Ovary (tissue), 3 donors: ENCODE measurements around the gene GLE1.

ENCODE experiments used
- CTCF ChIP-seq, 3 donors: fragments of 450-650 bp in 2 of 3; fragments of 200-600 bp in 1 of 3; IDR thresholded peaks; one replicate each; pipeline versions ENCODE4 v1.5.1 to v1.8.0; 2016 to 2022; ENCODE audit warnings: antibody characterized with exemption in 3 of 3, mild to moderate bottlenecking in 1 of 3
- EP300 ChIP-seq: sonication (generic); formaldehyde crosslinking; IDR thresholded peaks from one replicate; pipeline ENCODE4 v1.6.1; 2017; ENCODE audit warnings: antibody characterized with exemption
- donor health status: DM: no; HTN: no; CAD: no.

GRCh38 chr9:128485414-128485855 lies 19.1 kb upstream of the GLE1 start:
- TF ChIP-seq EP300 (no peak), CTCF (IDR thresholded peaks at IDR 0.05) (no peak)
